IgD-negative memory B cell (primary cell): ENCODE results near the gene SORBS1. TPM values are rescaled to one million over a fixed set of nuclear protein-coding genes. Genes with fewer than 3 reads are reported as not detected.
A peak's percentile ranks its signal among the peaks of the same experiment; 100 is the strongest.

Experiments
- H3K27ac Mint-ChIP-seq, 3 donors: one replicate each; pipeline ENCODE4 v1.8.0; 2020 to 2022; ENCODE audit warnings: mild to moderate bottlenecking in 3 of 3, mixed read lengths in 3 of 3, moderate library complexity in 1 of 3
- H3K27me3 Mint-ChIP-seq: one replicate; pipeline ENCODE4 v1.8.0; 2021; ENCODE audit warnings: mixed read lengths
- H3K36me3 Mint-ChIP-seq: one replicate; pipeline ENCODE4 v1.8.0; 2020; ENCODE audit warnings: mild to moderate bottlenecking, mixed read lengths
- H3K4me1 Mint-ChIP-seq, 3 donors: one replicate each; pipeline ENCODE4 v1.8.0; 2020 to 2022; ENCODE audit warnings: mixed read lengths in 3 of 3, mild to moderate bottlenecking in 1 of 3
- H3K4me3 Mint-ChIP-seq, 4 donors: one replicate each; pipeline ENCODE4 v1.8.0; 2020 to 2022; ENCODE audit warnings: mild to moderate bottlenecking in 4 of 4, mixed read lengths in 4 of 4, moderate library complexity in 3 of 4
- H3K9me3 Mint-ChIP-seq, 3 donors: one replicate each; pipeline ENCODE4 v1.8.0; 2020 to 2021; ENCODE audit warnings: mixed read lengths in 3 of 3, mild to moderate bottlenecking in 1 of 3
- polyA plus RNA-seq: library from polyadenylated mRNA; unstranded; fragments of 300-500 nt; fragmentation: Illumina TruSeq; gene quantifications from one replicate; pipeline ENCODE4 v1.2.3, GENCODE V29; 2021

The SORBS1 gene
- 0.41 TPM for polyA plus RNA-seq

GRCh38 chr10:95561177-95561863 is at the start of gene SORBS1:
Gene SORBS1, minus strand, starts transcription at chr10:95561371. Its CDS starts 120,236 bp downstream, at chr10:95441135.
- H3K4me1 Mint-ChIP-seq = peaks cover 0 to 8% (median 2%) of the 10 kb centered on the region in 3 donors
- peaks cover 14% of the 10 kb centered on the region for H3K27me3 Mint-ChIP-seq
- H3K4me3 Mint-ChIP-seq = peak within 1 kb of the TSS; percentile 94 to 99 (median 99)
- no peaks in the 10 kb centered on the region for H3K36me3 Mint-ChIP-seq
- no peaks in the 10 kb centered on the region for H3K9me3 Mint-ChIP-seq
- H3K27ac Mint-ChIP-seq = peak within 1 kb of the TSS; percentile 3 to 89 (median 52)

- Mint-ChIP-seq H3K27ac (no peak overlapping the region), H3K4me3 (no peak overlapping the region), H3K36me3 (peaks cover 20% of the 10 kb centered on the region), H3K4me1 (peaks cover 0 to 1% (median 0%) of the 10 kb centered on the region in 3 donors), H3K9me3 (no peaks in the 10 kb centered on the region), H3K27me3 (no peaks in the 10 kb centered on the region)
Observed at GRCh38 chr10:95610727-95611126, 49.6 kb upstream of the SORBS1 start.

GRCh38 chr10:95606922-95607321 is 45.8 kb upstream of the SORBS1 start:
- Mint-ChIP-seq H3K36me3 (peaks cover 13% of the 10 kb centered on the region), H3K27me3 (no peaks in the 10 kb centered on the region), H3K27ac (no peak overlapping the region), H3K9me3 (no peaks in the 10 kb centered on the region), H3K4me3 (no peak overlapping the region), H3K4me1 (peaks cover 0 to 1% (median 0%) of the 10 kb centered on the region in 3 donors)

- Mint-ChIP-seq H3K4me1 (peaks cover 0 to 1% (median 0%) of the 10 kb centered on the region in 3 donors), H3K9me3 (no peaks in the 10 kb centered on the region), H3K27ac (peak overlapping the region in 1 of 3 donors; percentile 67), H3K36me3 (peaks cover 10% of the 10 kb centered on the region), H3K4me3 (no peak overlapping the region), H3K27me3 (no peaks in the 10 kb centered on the region)
Observed at GRCh38 chr10:95605163-95605562, 44.0 kb upstream of the SORBS1 start.

GRCh38 chr10:95604630-95605029 is 43.5 kb upstream of the SORBS1 start:
- Mint-ChIP-seq H3K27me3 (no peaks in the 10 kb centered on the region), H3K9me3 (no peaks in the 10 kb centered on the region), H3K27ac (no peak overlapping the region), H3K4me1 (peaks cover 0 to 1% (median 0%) of the 10 kb centered on the region in 3 donors), H3K36me3 (peaks cover 10% of the 10 kb centered on the region), H3K4me3 (no peak overlapping the region)

- Mint-ChIP-seq H3K4me3 (no peak overlapping the region), H3K27me3 (no peaks in the 10 kb centered on the region), H3K9me3 (no peaks in the 10 kb centered on the region), H3K27ac (no peak overlapping the region), H3K4me1 (peaks cover 0 to 1% (median 0%) of the 10 kb centered on the region in 3 donors), H3K36me3 (peaks cover 5% of the 10 kb centered on the region)
Observed at GRCh38 chr10:95602382-95602781, 41.2 kb upstream of the SORBS1 start.

- peaks cover 2% of the 10 kb centered on the region for H3K36me3 Mint-ChIP-seq
- H3K4me3 Mint-ChIP-seq = no peak overlapping the region
- no peaks in the 10 kb centered on the region for H3K9me3 Mint-ChIP-seq
- H3K27me3 Mint-ChIP-seq = peaks cover 2% of the 10 kb centered on the region
- H3K4me1 Mint-ChIP-seq = no peaks in the 10 kb centered on the region
- no peak overlapping the region for H3K27ac Mint-ChIP-seq
Observed at GRCh38 chr10:95601116-95601719, 40.0 kb upstream of the SORBS1 start.

GRCh38 chr10:95600158-95600557 is 39.0 kb upstream of the SORBS1 start:
- Mint-ChIP-seq H3K36me3 (no peaks in the 10 kb centered on the region), H3K4me3 (no peak overlapping the region), H3K27ac (no peak overlapping the region), H3K27me3 (peaks cover 3% of the 10 kb centered on the region), H3K4me1 (no peaks in the 10 kb centered on the region), H3K9me3 (no peaks in the 10 kb centered on the region)

GRCh38 chr10:95597788-95598187 is 36.6 kb upstream of the SORBS1 start:
- H3K27me3 Mint-ChIP-seq = peaks cover 3% of the 10 kb centered on the region
- no peak overlapping the region for H3K4me3 Mint-ChIP-seq
- H3K27ac Mint-ChIP-seq = no peak overlapping the region
- no peaks in the 10 kb centered on the region for H3K4me1 Mint-ChIP-seq
- H3K9me3 Mint-ChIP-seq = peaks cover 0 to 2% (median 0%) of the 10 kb centered on the region in 3 donors
- peaks cover 3% of the 10 kb centered on the region for H3K36me3 Mint-ChIP-seq

GRCh38 chr10:95588025-95588424 is 26.9 kb upstream of the SORBS1 start:
- no peak overlapping the region for H3K27ac Mint-ChIP-seq
- H3K4me1 Mint-ChIP-seq = no peaks in the 10 kb centered on the region
- H3K4me3 Mint-ChIP-seq = peak overlapping the region in 1 of 4 donors; percentile 5
- H3K9me3 Mint-ChIP-seq = peaks cover 0 to 3% (median 0%) of the 10 kb centered on the region in 3 donors
- H3K27me3 Mint-ChIP-seq = peaks cover 12% of the 10 kb centered on the region
- peaks cover 2% of the 10 kb centered on the region for H3K36me3 Mint-ChIP-seq

GRCh38 chr10:95579835-95580535 is 18.8 kb upstream of the SORBS1 start:
- no peaks in the 10 kb centered on the region for H3K36me3 Mint-ChIP-seq
- H3K9me3 Mint-ChIP-seq = no peaks in the 10 kb centered on the region
- no peak overlapping the region for H3K27ac Mint-ChIP-seq
- H3K4me3 Mint-ChIP-seq = no peak overlapping the region
- peaks cover 14% of the 10 kb centered on the region for H3K27me3 Mint-ChIP-seq
- H3K4me1 Mint-ChIP-seq = peaks cover 0 to 2% (median 0%) of the 10 kb centered on the region in 3 donors

GRCh38 chr10:95579292-95579691 is 18.1 kb upstream of the SORBS1 start:
- H3K36me3 Mint-ChIP-seq = no peaks in the 10 kb centered on the region
- no peak overlapping the region for H3K4me3 Mint-ChIP-seq
- H3K4me1 Mint-ChIP-seq = peaks cover 0 to 2% (median 0%) of the 10 kb centered on the region in 3 donors
- H3K27ac Mint-ChIP-seq = no peak overlapping the region
- peaks cover 15% of the 10 kb centered on the region for H3K27me3 Mint-ChIP-seq
- no peaks in the 10 kb centered on the region for H3K9me3 Mint-ChIP-seq

- H3K36me3 Mint-ChIP-seq = no peaks in the 10 kb centered on the region
- H3K9me3 Mint-ChIP-seq = peaks cover 0 to 3% (median 0%) of the 10 kb centered on the region in 3 donors
- peaks cover 0 to 2% (median 0%) of the 10 kb centered on the region in 3 donors for H3K4me1 Mint-ChIP-seq
- H3K27me3 Mint-ChIP-seq = peaks cover 15% of the 10 kb centered on the region
- no peak overlapping the region for H3K4me3 Mint-ChIP-seq
- no peak overlapping the region for H3K27ac Mint-ChIP-seq
Observed at GRCh38 chr10:95578619-95579018, 17.4 kb upstream of the SORBS1 start.

GRCh38 chr10:95574649-95575365 is 13.6 kb upstream of the SORBS1 start:
- peaks cover 15% of the 10 kb centered on the region for H3K27me3 Mint-ChIP-seq

More at GRCh38 chr10:95574649-95575365, 13.6 kb upstream of the SORBS1 start:
- H3K27ac Mint-ChIP-seq = no peak overlapping the region
- no peaks in the 10 kb centered on the region for H3K36me3 Mint-ChIP-seq
- H3K9me3 Mint-ChIP-seq = peaks cover 0 to 5% (median 0%) of the 10 kb centered on the region in 3 donors
- H3K4me3 Mint-ChIP-seq = no peak overlapping the region
- H3K4me1 Mint-ChIP-seq = no peaks in the 10 kb centered on the region
